Neuronal stem cell (in vitro differentiated cells): Measurements from ENCODE around the gene ZFAND4.
"Not testable (repeated sequence)": the region's sequence is repeated elsewhere in the genome, so short reads cannot be mapped to it uniquely, and the experiment has no call there.

Experiments used
- DNase-seq: peaks from one replicate; pipeline ENCODE4 v3.0.0-alpha.2; 2013; ENCODE audit warnings: low spot score
- H2AFZ ChIP-seq: one replicate; pipeline ENCODE4 v1.6.1; 2013; ENCODE audit warnings: mild to moderate bottlenecking, low read length, inconsistent platforms
- H2AK5ac ChIP-seq: 2 replicates; pipeline ENCODE4 v1.6.1; 2013; ENCODE audit warnings: low read depth, mild to moderate bottlenecking, inconsistent platforms, low read length, moderate library complexity, mixed read lengths
- H2BK120ac ChIP-seq: 2 replicates; pipeline ENCODE4 v1.6.1; 2013; ENCODE audit warnings: low read depth, mild to moderate bottlenecking, inconsistent platforms, low read length, moderate library complexity, mixed read lengths
- H2BK12ac ChIP-seq: one replicate; pipeline ENCODE4 v1.6.1; 2013; ENCODE audit warnings: low read length, inconsistent platforms
- H2BK15ac ChIP-seq: 2 replicates; pipeline ENCODE4 v1.6.1; 2013; ENCODE audit warnings: mild to moderate bottlenecking, low read length, inconsistent platforms, mixed read lengths
- H2BK5ac ChIP-seq: one replicate; pipeline ENCODE4 v1.6.1; 2013; ENCODE audit warnings: inconsistent platforms, mild to moderate bottlenecking, low read length, moderate library complexity
- H3K14ac ChIP-seq: one replicate; pipeline ENCODE4 v1.6.1; 2013; ENCODE audit warnings: low read length, inconsistent platforms
- H3K18ac ChIP-seq: 2 replicates; pipeline ENCODE4 v1.6.1; 2013; ENCODE audit warnings: low read length, inconsistent platforms
- H3K23ac ChIP-seq: 2 replicates; pipeline ENCODE4 v1.6.1; 2013; ENCODE audit warnings: low read depth, mild to moderate bottlenecking, mixed read lengths, low read length, inconsistent platforms; ENCODE audit not compliant: poor library complexity
- H3K27ac ChIP-seq: replicated peaks from 3 replicates; pipeline ENCODE4 v1.5.1; 2013; ENCODE audit warnings: low read length, inconsistent platforms
- H3K27me3 ChIP-seq, 3 experiments: 2 replicates each; pipeline ENCODE4 v1.6.1; 2013; ENCODE audit warnings: low read length in 3 of 3, mild to moderate bottlenecking in 2 of 3, inconsistent platforms in 1 of 3, low read depth in 1 of 3, mixed read lengths in 1 of 3, moderate library complexity in 1 of 3; ENCODE audit not compliant: control insufficient read depth in 3 of 3, insufficient read depth in 3 of 3
- H3K36me3 ChIP-seq, 2 donors: replicated peaks in 1 of 2; 2 replicates each; pipeline ENCODE4 v1.6.1; 2013; ENCODE audit warnings: low read length in 2 of 2; ENCODE audit not compliant: control insufficient read depth in 2 of 2, insufficient read depth in 2 of 2
- H3K4ac ChIP-seq: 2 replicates; pipeline ENCODE4 v1.6.1; 2013; ENCODE audit warnings: inconsistent platforms, mild to moderate bottlenecking, low read length, moderate library complexity
- H3K4me1 ChIP-seq, 2 donors: 1 replicate in 1 of 2; 2 replicates in 1 of 2; pipeline ENCODE4 v1.6.1; 2013; ENCODE audit warnings: low read length in 2 of 2, low read depth in 1 of 2; ENCODE audit not compliant: control insufficient read depth in 2 of 2, insufficient read depth in 1 of 2
- H3K4me2 ChIP-seq: one replicate; pipeline ENCODE4 v1.6.1; 2013; ENCODE audit warnings: mild to moderate bottlenecking, low read length, inconsistent platforms; ENCODE audit not compliant: insufficient read depth, poor library complexity, severe bottlenecking
- H3K4me3 ChIP-seq, 2 donors: 2 replicates each; pipeline ENCODE4 v1.5.1; 2013; ENCODE audit warnings: low read length in 2 of 2, mild to moderate bottlenecking in 2 of 2, inconsistent platforms in 1 of 2, moderate library complexity in 1 of 2
- H3K79me1 ChIP-seq: one replicate; pipeline ENCODE4 v1.6.1; 2013; ENCODE audit warnings: low read depth, mild to moderate bottlenecking, inconsistent platforms, low read length, moderate library complexity
- H3K9ac ChIP-seq: one replicate; pipeline ENCODE4 v1.6.1; 2013; ENCODE audit warnings: mild to moderate bottlenecking, low read depth, low read length, inconsistent platforms; ENCODE audit not compliant: poor library complexity
- H3K9me3 ChIP-seq, 2 donors: replicated peaks in 1 of 2; 2 replicates each; pipeline versions ENCODE3 to v1.6.1; 2013; ENCODE audit warnings: low read length in 2 of 2, mild to moderate bottlenecking in 2 of 2, inconsistent platforms in 1 of 2, low read depth in 1 of 2, mixed read lengths in 1 of 2, moderate library complexity in 1 of 2; ENCODE audit not compliant: control insufficient read depth in 2 of 2, insufficient read depth in 1 of 2
- H4K8ac ChIP-seq: one replicate; pipeline ENCODE4 v1.6.1; 2013; ENCODE audit warnings: low read depth, mild to moderate bottlenecking, inconsistent platforms, low read length, moderate library complexity
- H4K91ac ChIP-seq: one replicate; pipeline ENCODE4 v1.6.1; 2013; ENCODE audit warnings: low read length, low read depth, mild to moderate bottlenecking, inconsistent platforms; ENCODE audit not compliant: poor library complexity
- WGBS, 2 donors: extraction: QIAGEN DNeasy Blood & Tissue Kit; methylation state at CpG; one replicate each; pipeline ENCODE4 v1.1.7; 2013; ENCODE audit warnings: missing lambda C conversion rate in 2 of 2, mixed read lengths in 1 of 2; ENCODE audit not compliant: insufficient read length in 2 of 2, insufficient replicate concordance in 1 of 2; ENCODE audit errors: extremely low coverage in 2 of 2; 5-methylcytosine and 5-hydroxymethylcytosine counted together

ZFAND4 gene

DNA sequence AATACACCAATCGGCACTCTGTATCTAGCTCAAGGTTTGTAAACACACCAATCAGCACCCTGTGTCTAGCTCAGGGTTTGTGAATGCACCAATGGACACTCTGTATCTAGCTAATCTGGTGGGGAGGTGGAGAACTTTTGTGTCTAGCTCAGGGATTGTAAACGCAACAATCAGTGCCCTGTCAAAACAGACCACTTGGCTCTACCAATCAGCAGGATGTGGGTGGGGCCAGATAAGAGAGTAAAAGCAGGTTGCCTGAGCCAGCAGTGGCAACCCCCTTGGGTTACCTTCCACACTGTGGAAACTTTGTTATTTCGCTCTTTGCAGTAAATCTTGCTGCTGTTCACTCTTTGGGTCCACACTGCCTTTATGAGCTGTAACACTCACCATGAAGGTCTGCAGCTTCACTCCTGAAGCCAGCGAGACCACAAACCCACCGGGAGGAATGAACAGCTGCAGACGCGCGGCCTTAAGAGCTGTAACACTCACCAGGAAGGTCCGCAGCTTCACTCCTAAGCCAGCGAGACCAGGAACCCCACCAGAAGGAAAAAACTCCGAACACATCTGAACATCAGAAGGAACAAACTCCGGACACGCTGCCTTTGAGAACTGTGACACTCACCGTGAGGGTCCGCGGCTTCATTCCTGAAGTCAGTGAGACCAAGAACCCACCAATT lies 71.2 kb downstream of the ZFAND4 start:
- not testable (repeated sequence) for H3K9ac ChIP-seq, H2AFZ ChIP-seq
- WGBS, 2 donors = no CpG with 5 or more reads among the region's 16 CpGs

DNA sequence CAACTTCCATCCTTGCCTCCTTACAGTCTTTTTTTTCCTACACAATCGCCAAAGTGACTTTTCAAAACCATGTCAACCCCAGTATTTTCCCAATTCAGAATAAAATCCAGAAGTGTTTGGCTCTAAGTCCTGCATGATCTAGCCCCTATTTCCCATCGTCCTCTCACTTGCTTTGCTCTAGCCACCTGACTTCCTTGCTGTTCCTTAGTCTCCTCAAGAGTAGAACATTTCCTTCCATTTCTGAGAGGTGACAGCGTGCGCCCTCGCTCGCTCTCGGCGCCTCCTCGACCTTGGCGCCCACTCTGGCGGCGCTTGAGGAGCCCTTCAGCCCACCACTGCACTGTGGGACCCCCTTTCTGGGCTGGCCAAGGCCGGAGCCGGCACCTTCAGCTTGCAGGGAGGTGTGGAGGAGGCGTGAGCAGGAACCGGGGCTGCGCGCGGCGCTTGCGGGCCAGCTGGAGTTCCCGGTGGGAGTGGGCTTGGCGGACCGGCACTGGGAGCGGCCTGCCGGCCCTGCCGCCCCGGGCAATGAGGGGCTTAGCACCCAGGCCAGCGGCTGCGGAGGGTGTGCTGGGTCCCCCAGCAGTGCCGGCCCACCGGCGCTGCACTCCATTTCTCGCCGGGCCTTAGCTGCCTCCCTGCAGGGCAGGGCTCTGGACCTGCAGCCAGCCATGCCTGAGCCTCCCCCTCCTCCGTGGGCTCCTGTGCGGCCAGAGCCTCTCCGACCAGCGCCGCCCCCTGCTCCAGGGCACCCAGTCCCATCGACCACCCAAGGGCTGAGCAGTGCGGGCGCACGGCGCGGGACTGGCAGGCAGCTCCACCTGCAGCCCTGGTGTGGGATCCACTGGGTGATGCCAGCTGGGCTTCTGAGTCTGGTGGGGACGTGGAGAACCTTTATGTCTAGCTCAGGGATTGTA lies 72.0 kb downstream of the ZFAND4 start:
- not testable (repeated sequence) for H2BK15ac ChIP-seq, H4K8ac ChIP-seq, H3K4me3 ChIP-seq, H3K4ac ChIP-seq, H3K36me3 ChIP-seq, H3K4me2 ChIP-seq, DNase-seq, H3K9ac ChIP-seq, H3K27ac ChIP-seq, H3K23ac ChIP-seq, H2AK5ac ChIP-seq, H2BK120ac ChIP-seq, H4K91ac ChIP-seq, H2BK12ac ChIP-seq, H2AFZ ChIP-seq, H2BK5ac ChIP-seq, H3K79me1 ChIP-seq, H3K18ac ChIP-seq, H3K27me3 ChIP-seq, H3K14ac ChIP-seq, H3K4me1 ChIP-seq, H3K9me3 ChIP-seq
- no CpG with 5 or more reads among the region's 47 CpGs for WGBS, 2 donors

More for the DNA sequence above, 71.2 kb downstream of the ZFAND4 start:
- not testable (repeated sequence) for H2BK15ac ChIP-seq, DNase-seq, H3K27ac ChIP-seq, H3K4me3 ChIP-seq, H3K79me1 ChIP-seq, H4K91ac ChIP-seq, H3K4me2 ChIP-seq, H3K4ac ChIP-seq, H3K23ac ChIP-seq, H2BK120ac ChIP-seq, H2BK12ac ChIP-seq, H3K18ac ChIP-seq, H3K27me3 ChIP-seq, H3K4me1 ChIP-seq, H2BK5ac ChIP-seq, H3K14ac ChIP-seq, H4K8ac ChIP-seq, H2AK5ac ChIP-seq, H3K9me3 ChIP-seq, H3K36me3 ChIP-seq

DNA sequence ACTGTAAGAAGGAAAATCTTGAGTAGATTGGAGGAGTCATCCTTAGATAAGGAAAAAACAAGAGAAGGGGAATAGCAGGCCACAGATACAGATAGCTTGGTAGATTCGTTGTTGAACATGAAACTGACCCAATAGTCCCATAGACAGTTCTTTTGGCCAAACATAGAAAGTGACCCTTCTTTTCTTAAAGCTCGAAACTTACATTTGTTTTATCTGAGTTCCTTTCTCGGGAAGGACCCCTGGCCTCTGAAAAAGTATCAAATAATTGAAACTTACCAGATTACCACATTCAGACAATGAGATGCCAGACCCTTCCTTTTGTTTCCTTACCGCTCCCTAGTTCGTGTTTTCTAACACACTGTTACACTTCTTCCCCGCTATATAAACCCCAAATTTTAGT lies 72.9 kb downstream of the ZFAND4 start:
- Histone ChIP-seq H4K8ac (no peak overlapping the region), H3K14ac (no peak overlapping the region), H3K18ac (no peak overlapping the region), H3K79me1 (no peaks in the 10 kb centered on the region), H3K36me3 (no peaks in the 10 kb centered on the region), H3K23ac (no peak overlapping the region), H3K9ac (no peak overlapping the region), H2AFZ (no peak overlapping the region), H2BK120ac (no peak overlapping the region), H2BK15ac (no peak overlapping the region), H3K4ac (no peak overlapping the region), H3K4me3 (no peak overlapping the region), H3K9me3 (no peaks in the 10 kb centered on the region), H3K27ac (no peak overlapping the region), H4K91ac (no peak overlapping the region), H3K27me3 (no peaks in the 10 kb centered on the region), H3K4me2 (no peak overlapping the region), H2BK5ac (no peak overlapping the region), H2AK5ac (no peak overlapping the region), H3K4me1 (no peaks in the 10 kb centered on the region), H2BK12ac (no peak overlapping the region)
- no CpG with 5 or more reads among the region's 6 CpGs for WGBS, 2 donors
- no peak for DNase-seq

DNA sequence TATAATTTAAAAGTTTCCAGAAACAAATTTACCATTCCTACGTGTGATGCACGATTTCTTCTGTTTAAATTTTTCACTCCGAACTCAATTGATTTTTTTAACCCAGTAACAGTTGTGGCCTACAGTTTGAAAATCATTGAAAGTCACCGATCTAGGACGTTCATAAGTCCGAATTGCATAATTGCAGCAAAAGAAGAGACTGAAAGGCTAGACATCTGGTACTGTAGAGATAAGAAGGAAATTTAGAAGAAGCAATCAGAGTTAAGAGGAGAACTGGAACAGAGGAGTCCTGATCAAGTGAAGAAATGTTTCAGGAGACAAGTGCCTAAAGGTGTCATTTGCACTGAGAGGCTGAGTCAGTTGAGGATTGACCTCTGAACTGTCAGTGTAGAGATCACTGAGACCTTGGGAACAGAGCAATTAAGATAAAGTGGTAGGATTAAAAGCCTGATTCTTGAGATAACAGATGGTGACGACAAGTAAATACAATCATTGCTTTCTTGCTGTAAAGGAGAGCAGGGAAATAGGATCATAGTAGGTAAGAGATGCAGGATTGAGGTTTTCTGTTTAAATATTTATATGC lies 73.5 kb downstream of the ZFAND4 start:
- no peaks in the 10 kb centered on the region for H3K36me3 ChIP-seq
- no peak overlapping the region for H2BK12ac ChIP-seq
- H2BK15ac ChIP-seq = no peak overlapping the region
- no peak overlapping the region for H2BK120ac ChIP-seq
- H3K4me1 ChIP-seq = no peaks in the 10 kb centered on the region
- H2AFZ ChIP-seq = no peak overlapping the region
- no peak overlapping the region for H3K27ac ChIP-seq
- H3K4ac ChIP-seq = no peak overlapping the region
- no peak overlapping the region for H3K4me3 ChIP-seq
- no peaks in the 10 kb centered on the region for H3K79me1 ChIP-seq
- H4K91ac ChIP-seq = no peak overlapping the region
- no peaks in the 10 kb centered on the region for H3K27me3 ChIP-seq
- H3K9me3 ChIP-seq = no peaks in the 10 kb centered on the region
- no peak overlapping the region for H3K14ac ChIP-seq
- WGBS, 2 donors = no CpG with 5 or more reads among the region's 7 CpGs
- H3K23ac ChIP-seq = no peak overlapping the region
- H2AK5ac ChIP-seq = no peak overlapping the region
- H2BK5ac ChIP-seq = no peak overlapping the region
- no peak for DNase-seq
- H3K9ac ChIP-seq = no peak overlapping the region
- no peak overlapping the region for H3K18ac ChIP-seq
- H4K8ac ChIP-seq = no peak overlapping the region
- H3K4me2 ChIP-seq = no peak overlapping the region
